Keratinocyte (primary cell): Measurements from ENCODE around the gene ANKFN1. TPM values are rescaled to one million over a fixed set of nuclear protein-coding genes. Genes with fewer than 3 reads are reported as not detected.

Experiments
- DNase-seq: peaks from one replicate; pipeline ENCODE4 v3.0.0-alpha.2; 2011; ENCODE audit warnings: low read depth, missing footprints, low spot score
- FAIRE-seq: peaks from 2 replicates; lab custom pipeline; 2011; peaks lifted over from hg19 to GRCh38; lab: Jason Lieb, UNC
- H2AFZ ChIP-seq: 2 replicates; pipeline ENCODE4 v1.6.0; 2012; ENCODE audit warnings: low read length, control low read depth, inconsistent platforms; ENCODE audit not compliant: control insufficient read depth
- H3K27ac ChIP-seq: 2 replicates; pipeline ENCODE4 v1.5.1; 2011; ENCODE audit warnings: low read length; ENCODE audit not compliant: control insufficient read depth, insufficient read depth
- H3K27me3 ChIP-seq: 3 replicates; pipeline ENCODE4 v1.6.0; 2011; ENCODE audit warnings: low read length; ENCODE audit not compliant: control insufficient read depth, insufficient read depth; ENCODE audit errors: extremely low read depth
- H3K36me3 ChIP-seq, 2 experiments: 2 replicates in 1 of 2; 3 replicates in 1 of 2; pipeline ENCODE4 v1.5.1; 2011; ENCODE audit warnings: low read length in 2 of 2, mild to moderate bottlenecking in 1 of 2; ENCODE audit not compliant: control insufficient read depth in 2 of 2, insufficient read depth in 2 of 2; ENCODE audit errors: extremely low read depth in 1 of 2
- H3K4me1 ChIP-seq: 3 replicates; pipeline ENCODE4 v1.5.1; 2011; ENCODE audit warnings: low read length; ENCODE audit not compliant: control insufficient read depth, insufficient read depth; ENCODE audit errors: extremely low read depth
- H3K4me2 ChIP-seq: 3 replicates; pipeline ENCODE4 v1.6.0; 2011; ENCODE audit warnings: low read depth, low read length; ENCODE audit not compliant: control insufficient read depth, insufficient read depth; ENCODE audit errors: extremely low read depth
- H3K4me3 ChIP-seq, 3 experiments: fragments of 200-600 bp in 1 of 3; sonication (generic) in 1 of 3; 2 replicates in 2 of 3; 3 replicates in 1 of 3; pipeline ENCODE4 v1.5.1; 2011 to 2016; ENCODE audit warnings: low read length in 3 of 3, mild to moderate bottlenecking in 3 of 3, control low read depth in 2 of 3, inconsistent platforms in 1 of 3, low read depth in 1 of 3, mixed read lengths in 1 of 3, mixed run types in 1 of 3, moderate library complexity in 1 of 3; ENCODE audit not compliant: control insufficient read depth in 2 of 3, insufficient read depth in 2 of 3; ENCODE audit errors: extremely low read depth in 1 of 3
- H3K79me2 ChIP-seq: 2 replicates; pipeline ENCODE4 v1.6.0; 2012; ENCODE audit warnings: low read length; ENCODE audit not compliant: control insufficient read depth, insufficient read depth
- H3K9ac ChIP-seq: 3 replicates; pipeline ENCODE4 v1.6.0; 2011; ENCODE audit warnings: low read length; ENCODE audit not compliant: control insufficient read depth, insufficient read depth; ENCODE audit errors: extremely low read depth
- H3K9me1 ChIP-seq: 3 replicates; pipeline ENCODE4 v1.6.0; 2011; ENCODE audit warnings: low read length; ENCODE audit not compliant: control insufficient read depth, insufficient read depth; ENCODE audit errors: extremely low read depth
- H3K9me3 ChIP-seq: 2 replicates; pipeline ENCODE4 v1.5.1; 2012; ENCODE audit warnings: low read depth, low read length; ENCODE audit not compliant: control insufficient read depth
- H4K20me1 ChIP-seq: 3 replicates; pipeline ENCODE4 v1.6.0; 2011; ENCODE audit warnings: low read length; ENCODE audit not compliant: control insufficient read depth, insufficient read depth; ENCODE audit errors: extremely low read depth
- CTCF ChIP-seq, 3 experiments: IDR thresholded peaks in 1 of 3; conservative IDR thresholded peaks in 1 of 3; optimal IDR thresholded peaks in 1 of 3; 2 replicates in 2 of 3; 3 replicates in 1 of 3; pipeline versions ENCODE3 to v1.5.1; 2011; ENCODE audit warnings: low read length in 3 of 3, mild to moderate bottlenecking in 3 of 3, moderate library complexity in 2 of 3, control low read depth in 1 of 3, inconsistent platforms in 1 of 3; ENCODE audit not compliant: insufficient read depth in 2 of 3; ENCODE audit errors: extremely low read depth in 1 of 3
- EZH2 ChIP-seq: IDR thresholded peaks from one replicate; pipeline ENCODE4 v1.6.1; 2012; ENCODE audit warnings: inconsistent platforms, mild to moderate bottlenecking, low read length, moderate library complexity
- dilution Hi-C: fragments of 300-500 bp; cut with MboI; formaldehyde crosslinking; loops from one replicate; pipeline ENCODE4 v1.7.0; 2020; ENCODE audit warnings: low sequenced_read_pairs; ENCODE audit not compliant: extremely low pct_ligation_motif_present
- polyA plus RNA-seq, 5 experiments: library from polyadenylated mRNA; depleted of rRNA in 3 of 5; stranded (reverse) in 3 of 5; stranded (forward) in 1 of 5; unstranded in 1 of 5; fragments of >200 nt; gene quantifications; 1 replicate in 1 of 5; 2 replicates in 3 of 5; 3 replicates in 1 of 5; pipeline versions ENCODE4 v1.2.1 to v1.2.3, GENCODE V29; 2011 to 2012; ENCODE audit warnings: missing spikeins in 2 of 5, low read depth in 1 of 5, low replicate concordance in 1 of 5

The ANKFN1 gene
- polyA plus RNA-seq, 1 donor (not counting 4 experiments of a cell fraction or from before 2014, with no cell fraction given) = 0.12 TPM

GRCh38 chr17:56489980-56490379 is 336.7 kb downstream of the ANKFN1 start:
- H3K79me2 ChIP-seq = no peaks in the 10 kb centered on the region
- no peaks in the 10 kb centered on the region for H3K9me1 ChIP-seq
- H2AFZ ChIP-seq = no peak overlapping the region
- no peak overlapping the region for H3K9ac ChIP-seq
- H3K4me3 ChIP-seq = no peak overlapping the region
- H3K4me2 ChIP-seq = no peak overlapping the region
- H3K36me3 ChIP-seq = no peaks in the 10 kb centered on the region
- H3K27ac ChIP-seq = no peak overlapping the region
- TF ChIP-seq CTCF (optimal IDR thresholded peaks at IDR 0.05 in 1 of 3, IDR thresholded peaks at IDR 0.05 in 1 of 3, conservative IDR thresholded peaks at IDR 0.05 in 1 of 3; ENCODE audit: extremely low read depth in 1 of 3, insufficient read depth in 2 of 3, low read length in 3 of 3) (no peak), EZH2 (no peak)
- no peaks in the 10 kb centered on the region for H3K9me3 ChIP-seq
- DNase-seq = no peak
- no peaks in the 10 kb centered on the region for H4K20me1 ChIP-seq
- H3K27me3 ChIP-seq = no peaks in the 10 kb centered on the region
- no peaks in the 10 kb centered on the region for H3K4me1 ChIP-seq
- FAIRE-seq = no peak
- dilution Hi-C loops = no loop called here

GRCh38 chr17:56495556-56495955 is 342.3 kb downstream of the ANKFN1 start:
- H3K79me2 ChIP-seq = no peaks in the 10 kb centered on the region
- TF ChIP-seq EZH2 = no peak
- TF ChIP-seq CTCF (optimal IDR thresholded peaks at IDR 0.05 in 1 of 3, IDR thresholded peaks at IDR 0.05 in 1 of 3, conservative IDR thresholded peaks at IDR 0.05 in 1 of 3; ENCODE audit: extremely low read depth in 1 of 3, insufficient read depth in 2 of 3, low read length in 3 of 3) = no peak
- H4K20me1 ChIP-seq = no peaks in the 10 kb centered on the region
- H3K4me3 ChIP-seq = no peak overlapping the region
- H3K27me3 ChIP-seq = no peaks in the 10 kb centered on the region
- dilution Hi-C loops = no loop called here
- H3K27ac ChIP-seq = no peak overlapping the region
- H3K9me3 ChIP-seq = no peaks in the 10 kb centered on the region
- no peaks in the 10 kb centered on the region for H3K9me1 ChIP-seq
- H2AFZ ChIP-seq = no peak overlapping the region
- FAIRE-seq (no peak), DNase-seq (no peak)
- no peaks in the 10 kb centered on the region for H3K36me3 ChIP-seq
- no peak overlapping the region for H3K4me2 ChIP-seq
- no peaks in the 10 kb centered on the region for H3K4me1 ChIP-seq
- H3K9ac ChIP-seq = no peak overlapping the region
